K562 (cell line): ENCODE data around the gene CDKN1B. TPM values are rescaled to one million over a fixed set of nuclear protein-coding genes. Genes with fewer than 3 reads are reported as not detected.

ENCODE experiments used
- FOXJ2 ChIP-seq: fragments of 200-800 bp; sonication (Bioruptor generic); IDR thresholded peaks from 2 replicates; pipeline ENCODE4 v1.6.1; 2016; ENCODE audit warnings: missing genetic modification characterization, missing compliant biosample characterization
- GTF2B ChIP-seq: IDR thresholded peaks from 2 replicates; pipeline ENCODE4 v1.6.1; 2011; ENCODE audit not compliant: insufficient read length; ENCODE audit errors: extremely low read depth
- NCOR1 ChIP-seq: fragments of 450-650 bp; IDR thresholded peaks from 2 replicates; pipeline ENCODE4 v1.6.1; 2016; ENCODE audit warnings: mild to moderate bottlenecking, moderate library complexity
- RBBP5 ChIP-seq: fragments of 200-600 bp; sonication (generic); IDR thresholded peaks from 2 replicates; pipeline ENCODE4 v1.6.1; 2012; ENCODE audit warnings: borderline replicate concordance, mild to moderate bottlenecking, low read length, control low read depth, inconsistent platforms; ENCODE audit not compliant: insufficient read depth, poor library complexity, severe bottlenecking
- ZBTB26 ChIP-seq: fragments of 450-650 bp; formaldehyde crosslinking; IDR thresholded peaks from 2 replicates; pipeline ENCODE4 v1.4.0; 2022; ENCODE audit warnings: missing genetic modification characterization
- polyA plus RNA-seq, 8 experiments: library from polyadenylated mRNA; depleted of rRNA in 4 of 8; stranded (reverse) in 5 of 8; unstranded in 3 of 8; fragments of >200 nt; fragmentation: Nextera tagmentation in 2 of 8; fragmentation: Illumina TruSeq in 1 of 8; extraction: Ambion mirVana in 2 of 8; extraction: Trizol in 1 of 8; gene quantifications; 2 replicates each; pipeline versions ENCODE4 v1.2.1 to v1.2.3, GENCODE V29; 2011 to 2014; ENCODE audit warnings: inconsistent platforms in 1 of 8, missing spikeins in 1 of 8
- total RNA-seq, 7 experiments: library from RNA; depleted of rRNA in 6 of 7; stranded (reverse); fragments of >200 nt in 6 of 7; fragmentation: Illumina TruSeq in 2 of 7; extraction: Trizol in 2 of 7; gene quantifications; 2 replicates each; pipeline versions ENCODE4 v1.2.1 to v1.2.3, GENCODE V29; 2011 to 2021; ENCODE audit warnings: low replicate concordance in 1 of 7
- TF ChIP-seq, protein P1 (sequence below): fragments of 450-650 bp; IDR thresholded peaks from 2 replicates; pipeline ENCODE4 v1.6.1; 2018; ENCODE audit not compliant: partially characterized antibody
- TF ChIP-seq, protein P2 (sequence below): sonication (generic); formaldehyde crosslinking; IDR thresholded peaks from 2 replicates; pipeline ENCODE4 v1.4.0; 2020; ENCODE audit warnings: mild to moderate bottlenecking, missing genetic modification reagents
- TF ChIP-seq, protein P3 (sequence below): fragments of 250-450 bp; sonication (Bioruptor Pico); IDR thresholded peaks from 2 replicates; pipeline ENCODE4 v1.8.0; 2021; ENCODE audit warnings: mild to moderate bottlenecking, moderate library complexity
- TF ChIP-seq, protein P4 (sequence below): fragments of 250-450 bp; sonication (Bioruptor Pico); IDR thresholded peaks from 2 replicates; pipeline ENCODE4 v1.4.0; 2020

CDKN1B gene
- total and polyA plus RNA-seq, 9 of the 15 experiments (the other 6 are each of a cell fraction or from before 2014, with no cell fraction given), result 2.6 to 35.2 (median 15.5) TPM

GRCh38 chr12:12725086-12725955 is 8.2 kb downstream of the CDKN1B start (continued):
- TF ChIP-seq, protein P1, sequence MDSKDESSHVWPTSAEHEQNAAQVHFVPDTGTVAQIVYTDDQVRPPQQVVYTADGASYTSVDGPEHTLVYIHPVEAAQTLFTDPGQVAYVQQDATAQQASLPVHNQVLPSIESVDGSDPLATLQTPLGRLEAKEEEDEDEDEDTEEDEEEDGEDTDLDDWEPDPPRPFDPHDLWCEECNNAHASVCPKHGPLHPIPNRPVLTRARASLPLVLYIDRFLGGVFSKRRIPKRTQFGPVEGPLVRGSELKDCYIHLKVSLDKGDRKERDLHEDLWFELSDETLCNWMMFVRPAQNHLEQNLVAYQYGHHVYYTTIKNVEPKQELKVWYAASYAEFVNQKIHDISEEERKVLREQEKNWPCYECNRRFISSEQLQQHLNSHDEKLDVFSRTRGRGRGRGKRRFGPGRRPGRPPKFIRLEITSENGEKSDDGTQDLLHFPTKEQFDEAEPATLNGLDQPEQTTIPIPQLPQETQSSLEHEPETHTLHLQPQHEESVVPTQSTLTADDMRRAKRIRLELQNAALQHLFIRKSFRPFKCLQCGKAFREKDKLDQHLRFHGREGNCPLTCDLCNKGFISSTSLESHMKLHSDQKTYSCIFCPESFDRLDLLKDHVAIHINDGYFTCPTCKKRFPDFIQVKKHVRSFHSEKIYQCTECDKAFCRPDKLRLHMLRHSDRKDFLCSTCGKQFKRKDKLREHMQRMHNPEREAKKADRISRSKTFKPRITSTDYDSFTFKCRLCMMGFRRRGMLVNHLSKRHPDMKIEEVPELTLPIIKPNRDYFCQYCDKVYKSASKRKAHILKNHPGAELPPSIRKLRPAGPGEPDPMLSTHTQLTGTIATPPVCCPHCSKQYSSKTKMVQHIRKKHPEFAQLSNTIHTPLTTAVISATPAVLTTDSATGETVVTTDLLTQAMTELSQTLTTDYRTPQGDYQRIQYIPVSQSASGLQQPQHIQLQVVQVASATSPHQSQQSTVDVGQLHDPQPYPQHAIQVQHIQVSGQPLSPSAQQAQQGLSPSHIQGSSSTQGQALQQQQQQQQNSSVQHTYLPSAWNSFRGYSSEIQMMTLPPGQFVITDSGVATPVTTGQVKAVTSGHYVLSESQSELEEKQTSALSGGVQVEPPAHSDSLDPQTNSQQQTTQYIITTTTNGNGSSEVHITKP, result peak; percentile 59
- no peak for TF ChIP-seq FOXJ2 (tag)
- TF ChIP-seq, protein P2, sequence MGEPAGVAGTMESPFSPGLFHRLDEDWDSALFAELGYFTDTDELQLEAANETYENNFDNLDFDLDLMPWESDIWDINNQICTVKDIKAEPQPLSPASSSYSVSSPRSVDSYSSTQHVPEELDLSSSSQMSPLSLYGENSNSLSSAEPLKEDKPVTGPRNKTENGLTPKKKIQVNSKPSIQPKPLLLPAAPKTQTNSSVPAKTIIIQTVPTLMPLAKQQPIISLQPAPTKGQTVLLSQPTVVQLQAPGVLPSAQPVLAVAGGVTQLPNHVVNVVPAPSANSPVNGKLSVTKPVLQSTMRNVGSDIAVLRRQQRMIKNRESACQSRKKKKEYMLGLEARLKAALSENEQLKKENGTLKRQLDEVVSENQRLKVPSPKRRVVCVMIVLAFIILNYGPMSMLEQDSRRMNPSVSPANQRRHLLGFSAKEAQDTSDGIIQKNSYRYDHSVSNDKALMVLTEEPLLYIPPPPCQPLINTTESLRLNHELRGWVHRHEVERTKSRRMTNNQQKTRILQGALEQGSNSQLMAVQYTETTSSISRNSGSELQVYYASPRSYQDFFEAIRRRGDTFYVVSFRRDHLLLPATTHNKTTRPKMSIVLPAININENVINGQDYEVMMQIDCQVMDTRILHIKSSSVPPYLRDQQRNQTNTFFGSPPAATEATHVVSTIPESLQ, result no peak
- no peak for TF ChIP-seq NCOR1
- TF ChIP-seq, protein P3, sequence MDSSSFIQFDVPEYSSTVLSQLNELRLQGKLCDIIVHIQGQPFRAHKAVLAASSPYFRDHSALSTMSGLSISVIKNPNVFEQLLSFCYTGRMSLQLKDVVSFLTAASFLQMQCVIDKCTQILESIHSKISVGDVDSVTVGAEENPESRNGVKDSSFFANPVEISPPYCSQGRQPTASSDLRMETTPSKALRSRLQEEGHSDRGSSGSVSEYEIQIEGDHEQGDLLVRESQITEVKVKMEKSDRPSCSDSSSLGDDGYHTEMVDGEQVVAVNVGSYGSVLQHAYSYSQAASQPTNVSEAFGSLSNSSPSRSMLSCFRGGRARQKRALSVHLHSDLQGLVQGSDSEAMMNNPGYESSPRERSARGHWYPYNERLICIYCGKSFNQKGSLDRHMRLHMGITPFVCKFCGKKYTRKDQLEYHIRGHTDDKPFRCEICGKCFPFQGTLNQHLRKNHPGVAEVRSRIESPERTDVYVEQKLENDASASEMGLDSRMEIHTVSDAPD, result no peak
- TF ChIP-seq, protein P4, sequence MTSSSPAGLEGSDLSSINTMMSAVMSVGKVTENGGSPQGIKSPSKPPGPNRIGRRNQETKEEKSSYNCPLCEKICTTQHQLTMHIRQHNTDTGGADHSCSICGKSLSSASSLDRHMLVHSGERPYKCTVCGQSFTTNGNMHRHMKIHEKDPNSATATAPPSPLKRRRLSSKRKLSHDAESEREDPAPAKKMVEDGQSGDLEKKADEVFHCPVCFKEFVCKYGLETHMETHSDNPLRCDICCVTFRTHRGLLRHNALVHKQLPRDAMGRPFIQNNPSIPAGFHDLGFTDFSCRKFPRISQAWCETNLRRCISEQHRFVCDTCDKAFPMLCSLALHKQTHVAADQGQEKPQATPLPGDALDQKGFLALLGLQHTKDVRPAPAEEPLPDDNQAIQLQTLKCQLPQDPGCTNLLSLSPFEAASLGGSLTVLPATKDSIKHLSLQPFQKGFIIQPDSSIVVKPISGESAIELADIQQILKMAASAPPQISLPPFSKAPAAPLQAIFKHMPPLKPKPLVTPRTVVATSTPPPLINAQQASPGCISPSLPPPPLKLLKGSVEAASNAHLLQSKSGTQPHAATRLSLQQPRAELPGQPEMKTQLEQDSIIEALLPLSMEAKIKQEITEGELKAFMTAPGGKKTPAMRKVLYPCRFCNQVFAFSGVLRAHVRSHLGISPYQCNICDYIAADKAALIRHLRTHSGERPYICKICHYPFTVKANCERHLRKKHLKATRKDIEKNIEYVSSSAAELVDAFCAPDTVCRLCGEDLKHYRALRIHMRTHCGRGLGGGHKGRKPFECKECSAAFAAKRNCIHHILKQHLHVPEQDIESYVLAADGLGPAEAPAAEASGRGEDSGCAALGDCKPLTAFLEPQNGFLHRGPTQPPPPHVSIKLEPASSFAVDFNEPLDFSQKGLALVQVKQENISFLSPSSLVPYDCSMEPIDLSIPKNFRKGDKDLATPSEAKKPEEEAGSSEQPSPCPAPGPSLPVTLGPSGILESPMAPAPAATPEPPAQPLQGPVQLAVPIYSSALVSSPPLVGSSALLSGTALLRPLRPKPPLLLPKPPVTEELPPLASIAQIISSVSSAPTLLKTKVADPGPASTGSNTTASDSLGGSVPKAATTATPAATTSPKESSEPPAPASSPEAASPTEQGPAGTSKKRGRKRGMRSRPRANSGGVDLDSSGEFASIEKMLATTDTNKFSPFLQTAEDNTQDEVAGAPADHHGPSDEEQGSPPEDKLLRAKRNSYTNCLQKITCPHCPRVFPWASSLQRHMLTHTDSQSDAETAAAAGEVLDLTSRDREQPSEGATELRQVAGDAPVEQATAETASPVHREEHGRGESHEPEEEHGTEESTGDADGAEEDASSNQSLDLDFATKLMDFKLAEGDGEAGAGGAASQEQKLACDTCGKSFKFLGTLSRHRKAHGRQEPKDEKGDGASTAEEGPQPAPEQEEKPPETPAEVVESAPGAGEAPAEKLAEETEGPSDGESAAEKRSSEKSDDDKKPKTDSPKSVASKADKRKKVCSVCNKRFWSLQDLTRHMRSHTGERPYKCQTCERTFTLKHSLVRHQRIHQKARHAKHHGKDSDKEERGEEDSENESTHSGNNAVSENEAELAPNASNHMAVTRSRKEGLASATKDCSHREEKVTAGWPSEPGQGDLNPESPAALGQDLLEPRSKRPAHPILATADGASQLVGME (CRISPR knock-in tag), result no peak
- TF ChIP-seq RBBP5, result peak; percentile 31
- no peak for TF ChIP-seq GTF2B
- no peak for TF ChIP-seq ZBTB26 (CRISPR knock-in tag)
